ENCODE results near the gene TGFA.

TGFA gene

DNA sequence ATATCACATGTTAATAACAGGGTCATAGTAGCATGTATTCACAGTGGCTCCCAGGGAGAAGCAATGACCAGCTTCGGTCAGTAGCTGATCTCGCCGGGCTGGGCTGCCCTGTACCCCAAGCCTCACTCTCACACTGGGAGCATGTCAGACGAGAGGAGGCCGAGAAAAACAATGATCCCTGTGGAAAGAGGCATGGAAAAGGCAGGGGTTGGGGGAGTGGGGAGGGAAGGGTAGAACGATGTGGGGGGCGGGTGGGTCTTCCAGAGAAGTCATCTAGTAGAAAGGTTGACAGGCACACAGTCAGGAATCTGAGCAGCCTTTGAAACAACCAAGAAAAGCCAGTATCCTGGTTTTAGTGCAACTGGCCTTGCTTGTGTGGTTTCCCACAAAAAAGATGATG, 25.4 kb downstream of the TGFA start:
- Histone ChIP-seq H3K27me3 (ENCODE audit: control insufficient read depth in 5 of 5, insufficient read depth in 4 of 5, low read length in 5 of 5) (peaks cover 0 to 3% (median 0%) of the 10 kb centered on the region in 5 donors), H3K27ac (ENCODE audit: low read depth, low read length) (no peak overlapping the region), H3K36me3 (ENCODE audit: control insufficient read depth in 5 of 5, insufficient read depth in 5 of 5, low read length in 5 of 5) (no peaks in the 10 kb centered on the region), H3K4me3 (ENCODE audit: low read depth in 1 of 5, low read length in 5 of 5) (no peak overlapping the region), H3K9me3 (ENCODE audit: control insufficient read depth in 5 of 5, low read length in 5 of 5) (no peaks in the 10 kb centered on the region), H3K9ac (ENCODE audit: low read length in 5 of 5) (no peak overlapping the region), H3K4me1 (ENCODE audit: control insufficient read depth in 5 of 5, insufficient read depth in 5 of 5, low read length in 5 of 5) (peaks cover 0 to 18% (median 4%) of the 10 kb centered on the region in 5 donors)

GRCh38 chr2:70527447-70528080, 26.1 kb downstream of the TGFA start:
- Histone ChIP-seq H3K36me3 (ENCODE audit: control insufficient read depth in 5 of 5, insufficient read depth in 5 of 5, low read length in 5 of 5) (no peaks in the 10 kb centered on the region), H3K9ac (ENCODE audit: low read length in 5 of 5) (no peak overlapping the region), H3K27ac (ENCODE audit: low read depth, low read length) (no peak overlapping the region), H3K4me1 (ENCODE audit: control insufficient read depth in 5 of 5, insufficient read depth in 5 of 5, low read length in 5 of 5) (peaks cover 0 to 18% (median 4%) of the 10 kb centered on the region in 5 donors), H3K9me3 (ENCODE audit: control insufficient read depth in 5 of 5, low read length in 5 of 5) (no peaks in the 10 kb centered on the region), H3K27me3 (ENCODE audit: control insufficient read depth in 5 of 5, insufficient read depth in 4 of 5, low read length in 5 of 5) (peaks cover 0 to 3% (median 0%) of the 10 kb centered on the region in 5 donors), H3K4me3 (ENCODE audit: low read depth in 1 of 5, low read length in 5 of 5) (no peak overlapping the region)

DNA sequence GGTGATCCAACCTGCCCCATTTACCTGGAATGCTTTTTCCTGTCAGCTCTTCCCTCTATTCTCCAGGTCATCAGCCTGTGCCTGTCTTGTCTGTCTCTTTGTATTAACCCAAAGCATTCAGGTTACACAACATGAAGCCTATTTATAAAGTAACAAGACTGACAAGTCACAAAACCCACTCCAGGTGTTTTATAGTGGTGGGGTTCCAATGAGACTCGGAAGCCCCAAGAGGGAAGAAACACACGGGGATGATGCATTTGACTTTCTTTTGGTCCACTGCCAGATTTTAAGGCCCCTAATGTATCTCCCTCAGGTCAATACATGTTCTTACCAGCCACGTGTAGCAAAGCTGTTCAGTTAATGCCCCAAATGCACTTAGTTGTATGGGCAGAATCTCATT, 27.5 kb downstream of the TGFA start:
- peaks cover 0 to 3% (median 0%) of the 10 kb centered on the region in 5 donors for H3K27me3 ChIP-seq (ENCODE audit: control insufficient read depth in 5 of 5, insufficient read depth in 4 of 5, low read length in 5 of 5)
- no peak overlapping the region for H3K9ac ChIP-seq (ENCODE audit: low read length in 5 of 5)
- H3K4me1 ChIP-seq (ENCODE audit: control insufficient read depth in 5 of 5, insufficient read depth in 5 of 5, low read length in 5 of 5) = peaks cover 0 to 18% (median 4%) of the 10 kb centered on the region in 5 donors
- H3K36me3 ChIP-seq (ENCODE audit: control insufficient read depth in 5 of 5, insufficient read depth in 5 of 5, low read length in 5 of 5) = no peaks in the 10 kb centered on the region
- no peaks in the 10 kb centered on the region for H3K9me3 ChIP-seq (ENCODE audit: control insufficient read depth in 5 of 5, low read length in 5 of 5)
- H3K4me3 ChIP-seq (ENCODE audit: low read depth in 1 of 5, low read length in 5 of 5) = no peak overlapping the region
- H3K27ac ChIP-seq (ENCODE audit: low read depth, low read length) = no peak overlapping the region

DNA sequence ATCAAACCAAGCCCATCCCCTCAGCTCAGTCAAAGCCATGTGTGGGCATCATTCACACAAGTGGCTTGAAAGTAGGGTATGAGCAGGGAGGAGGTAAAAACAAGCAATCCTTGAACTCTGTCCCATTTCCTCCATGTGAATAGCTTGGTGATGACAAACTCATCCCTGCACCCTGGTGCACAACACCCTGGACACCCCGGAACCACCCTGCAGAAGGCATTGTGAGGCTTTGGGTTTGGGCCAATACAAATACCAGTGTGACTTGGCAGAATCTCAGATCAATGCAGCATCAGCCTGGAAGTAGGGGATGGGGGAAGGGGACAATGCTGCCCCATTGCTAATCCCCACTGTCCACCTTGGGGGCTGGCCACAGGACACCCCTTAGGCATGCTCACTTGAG, 28.6 kb downstream of the TGFA start:
- H3K36me3 ChIP-seq (ENCODE audit: control insufficient read depth in 5 of 5, insufficient read depth in 5 of 5, low read length in 5 of 5) = no peaks in the 10 kb centered on the region
- H3K4me3 ChIP-seq (ENCODE audit: low read depth in 1 of 5, low read length in 5 of 5) = no peak overlapping the region
- no peaks in the 10 kb centered on the region for H3K9me3 ChIP-seq (ENCODE audit: control insufficient read depth in 5 of 5, low read length in 5 of 5)
- no peak overlapping the region for H3K9ac ChIP-seq (ENCODE audit: low read length in 5 of 5)
- H3K27me3 ChIP-seq (ENCODE audit: control insufficient read depth in 5 of 5, insufficient read depth in 4 of 5, low read length in 5 of 5) = peaks cover 0 to 3% (median 0%) of the 10 kb centered on the region in 5 donors
- H3K27ac ChIP-seq (ENCODE audit: low read depth, low read length) = no peak overlapping the region
- peaks cover 0 to 18% (median 4%) of the 10 kb centered on the region in 5 donors for H3K4me1 ChIP-seq (ENCODE audit: control insufficient read depth in 5 of 5, insufficient read depth in 5 of 5, low read length in 5 of 5)

DNA sequence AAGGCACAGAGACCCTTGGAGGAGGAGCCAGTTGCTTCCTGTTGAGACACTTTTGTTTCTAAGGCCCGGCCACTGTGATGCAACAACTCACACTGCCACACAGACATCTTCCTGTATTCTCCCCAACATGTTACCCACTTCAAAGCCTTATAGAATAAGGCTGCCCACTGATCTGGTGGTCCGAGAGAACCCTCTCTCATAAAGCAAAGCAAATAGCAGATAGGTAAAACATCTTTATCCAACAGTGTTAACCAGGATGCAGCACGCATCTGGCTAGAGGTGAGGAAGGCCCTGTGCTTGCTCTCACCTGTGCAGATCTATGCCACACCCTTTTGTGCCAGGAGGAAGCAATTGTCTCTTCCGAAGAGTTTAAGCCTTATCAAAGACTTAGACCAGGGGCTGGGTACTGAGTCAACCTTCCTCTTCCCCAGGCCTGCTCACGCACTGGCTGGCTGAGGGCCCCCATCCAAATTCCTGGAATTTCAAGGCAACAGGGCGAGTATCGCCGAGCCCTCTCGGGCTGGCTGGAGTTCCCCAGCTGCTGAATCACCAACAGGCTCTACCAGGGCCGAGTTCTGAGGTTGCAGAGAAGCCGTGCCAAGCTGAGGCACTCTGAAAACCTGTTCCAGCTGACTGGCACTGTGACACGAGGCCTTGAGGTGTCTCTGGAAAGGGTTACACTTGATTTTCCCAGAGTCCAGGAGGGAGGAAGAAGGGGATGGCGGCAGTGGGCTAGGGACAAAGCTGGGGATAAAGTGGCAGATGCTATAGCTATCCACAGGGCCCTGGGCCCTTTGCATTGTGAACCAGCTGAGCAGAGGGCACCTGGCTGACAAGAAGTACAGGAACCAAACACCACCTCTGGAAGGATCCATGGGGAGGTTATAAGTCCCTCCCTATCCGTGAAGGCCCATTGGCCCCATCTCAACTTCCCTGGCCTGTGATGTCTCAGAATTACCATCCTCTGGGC, 29.3 kb downstream of the TGFA start:
- H3K27ac ChIP-seq (ENCODE audit: low read depth, low read length) = no peak overlapping the region
- no peaks in the 10 kb centered on the region for H3K36me3 ChIP-seq (ENCODE audit: control insufficient read depth in 5 of 5, insufficient read depth in 5 of 5, low read length in 5 of 5)
- no peak overlapping the region for H3K9ac ChIP-seq (ENCODE audit: low read length in 5 of 5)
- no peaks in the 10 kb centered on the region for H3K9me3 ChIP-seq (ENCODE audit: control insufficient read depth in 5 of 5, low read length in 5 of 5)
- H3K27me3 ChIP-seq (ENCODE audit: control insufficient read depth in 5 of 5, insufficient read depth in 4 of 5, low read length in 5 of 5) = peaks cover 0 to 3% (median 0%) of the 10 kb centered on the region in 5 donors
- no peak overlapping the region for H3K4me3 ChIP-seq (ENCODE audit: low read depth in 1 of 5, low read length in 5 of 5)
- peaks cover 0 to 18% (median 4%) of the 10 kb centered on the region in 5 donors for H3K4me1 ChIP-seq (ENCODE audit: control insufficient read depth in 5 of 5, insufficient read depth in 5 of 5, low read length in 5 of 5)

DNA sequence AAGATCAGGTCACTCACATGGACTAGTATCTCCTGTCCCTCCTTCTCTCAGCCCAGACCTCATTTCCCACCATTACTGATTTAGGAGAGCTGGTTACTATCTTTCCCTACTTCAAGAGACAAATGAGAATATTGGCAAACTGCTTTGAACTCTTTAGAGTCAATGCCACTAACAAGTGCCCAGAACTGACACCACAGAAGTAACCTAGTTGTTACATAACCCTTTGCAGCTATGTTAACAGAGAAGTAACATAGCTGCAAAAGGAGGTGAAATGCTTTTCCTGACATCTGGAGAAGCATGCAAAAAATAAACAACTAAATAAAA, 30.0 kb downstream of the TGFA start:
- Histone ChIP-seq H3K27me3 (ENCODE audit: control insufficient read depth in 5 of 5, insufficient read depth in 4 of 5, low read length in 5 of 5) (peaks cover 0 to under 1% (median 0%) of the 10 kb centered on the region in 5 donors), H3K9ac (ENCODE audit: low read length in 5 of 5) (no peak overlapping the region), H3K36me3 (ENCODE audit: control insufficient read depth in 5 of 5, insufficient read depth in 5 of 5, low read length in 5 of 5) (no peaks in the 10 kb centered on the region), H3K27ac (ENCODE audit: low read depth, low read length) (no peak overlapping the region), H3K4me1 (ENCODE audit: control insufficient read depth in 5 of 5, insufficient read depth in 5 of 5, low read length in 5 of 5) (peaks cover 0 to 18% (median 4%) of the 10 kb centered on the region in 5 donors), H3K4me3 (ENCODE audit: low read depth in 1 of 5, low read length in 5 of 5) (no peak overlapping the region), H3K9me3 (ENCODE audit: control insufficient read depth in 5 of 5, low read length in 5 of 5) (no peaks in the 10 kb centered on the region)

GRCh38 chr2:70522627-70523026, 31.0 kb downstream of the TGFA start:
- Histone ChIP-seq H3K4me3 (ENCODE audit: low read depth in 1 of 5, low read length in 5 of 5) (no peak overlapping the region), H3K4me1 (ENCODE audit: control insufficient read depth in 5 of 5, insufficient read depth in 5 of 5, low read length in 5 of 5) (peaks cover 0 to 18% (median 4%) of the 10 kb centered on the region in 5 donors), H3K9ac (ENCODE audit: low read length in 5 of 5) (no peak overlapping the region), H3K27ac (ENCODE audit: low read depth, low read length) (no peak overlapping the region), H3K27me3 (ENCODE audit: control insufficient read depth in 5 of 5, insufficient read depth in 4 of 5, low read length in 5 of 5) (peaks cover 0 to 4% (median 0%) of the 10 kb centered on the region in 5 donors), H3K9me3 (ENCODE audit: control insufficient read depth in 5 of 5, low read length in 5 of 5) (no peaks in the 10 kb centered on the region), H3K36me3 (ENCODE audit: control insufficient read depth in 5 of 5, insufficient read depth in 5 of 5, low read length in 5 of 5) (no peaks in the 10 kb centered on the region)

GRCh38 chr2:70520825-70521224, 32.8 kb downstream of the TGFA start:
- H3K9me3 ChIP-seq (ENCODE audit: control insufficient read depth in 5 of 5, low read length in 5 of 5) = no peaks in the 10 kb centered on the region
- no peak overlapping the region for H3K9ac ChIP-seq (ENCODE audit: low read length in 5 of 5)
- H3K27me3 ChIP-seq (ENCODE audit: control insufficient read depth in 5 of 5, insufficient read depth in 4 of 5, low read length in 5 of 5) = peaks cover 0 to 4% (median 0%) of the 10 kb centered on the region in 5 donors
- H3K36me3 ChIP-seq (ENCODE audit: control insufficient read depth in 5 of 5, insufficient read depth in 5 of 5, low read length in 5 of 5) = no peaks in the 10 kb centered on the region
- H3K4me1 ChIP-seq (ENCODE audit: control insufficient read depth in 5 of 5, insufficient read depth in 5 of 5, low read length in 5 of 5) = peaks cover 0 to 23% (median 4%) of the 10 kb centered on the region in 5 donors
- H3K4me3 ChIP-seq (ENCODE audit: low read depth in 1 of 5, low read length in 5 of 5) = no peak overlapping the region
- H3K27ac ChIP-seq (ENCODE audit: low read depth, low read length) = no peak overlapping the region

DNA sequence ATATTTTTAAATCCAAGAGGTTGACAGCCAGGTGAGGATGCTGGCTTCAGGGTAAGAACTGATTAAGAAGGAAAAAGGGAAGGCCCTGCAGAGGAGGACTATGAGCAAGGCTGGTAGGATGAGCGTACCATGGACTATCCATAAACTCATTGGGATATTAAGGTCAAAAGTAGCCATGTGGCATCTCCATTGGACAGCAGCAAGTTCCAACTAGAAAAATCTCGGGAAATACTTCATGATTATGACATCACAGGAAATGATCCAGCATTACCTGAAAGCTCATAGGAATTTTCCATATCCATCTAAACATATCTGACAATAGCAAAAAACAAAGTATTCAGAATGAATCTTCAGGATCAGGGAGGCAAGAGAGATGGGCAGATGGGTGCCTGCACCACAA, 34.2 kb downstream of the TGFA start:
- no peak overlapping the region for H3K4me3 ChIP-seq (ENCODE audit: low read depth in 1 of 5, low read length in 5 of 5)
- H3K9me3 ChIP-seq (ENCODE audit: control insufficient read depth in 5 of 5, low read length in 5 of 5) = no peaks in the 10 kb centered on the region
- peaks cover 0 to 4% (median 0%) of the 10 kb centered on the region in 5 donors for H3K27me3 ChIP-seq (ENCODE audit: control insufficient read depth in 5 of 5, insufficient read depth in 4 of 5, low read length in 5 of 5)
- H3K4me1 ChIP-seq (ENCODE audit: control insufficient read depth in 5 of 5, insufficient read depth in 5 of 5, low read length in 5 of 5) = peaks cover 0 to 15% (median 3%) of the 10 kb centered on the region in 5 donors
- H3K9ac ChIP-seq (ENCODE audit: low read length in 5 of 5) = no peak overlapping the region
- no peaks in the 10 kb centered on the region for H3K36me3 ChIP-seq (ENCODE audit: control insufficient read depth in 5 of 5, insufficient read depth in 5 of 5, low read length in 5 of 5)
- no peak overlapping the region for H3K27ac ChIP-seq (ENCODE audit: low read depth, low read length)

DNA sequence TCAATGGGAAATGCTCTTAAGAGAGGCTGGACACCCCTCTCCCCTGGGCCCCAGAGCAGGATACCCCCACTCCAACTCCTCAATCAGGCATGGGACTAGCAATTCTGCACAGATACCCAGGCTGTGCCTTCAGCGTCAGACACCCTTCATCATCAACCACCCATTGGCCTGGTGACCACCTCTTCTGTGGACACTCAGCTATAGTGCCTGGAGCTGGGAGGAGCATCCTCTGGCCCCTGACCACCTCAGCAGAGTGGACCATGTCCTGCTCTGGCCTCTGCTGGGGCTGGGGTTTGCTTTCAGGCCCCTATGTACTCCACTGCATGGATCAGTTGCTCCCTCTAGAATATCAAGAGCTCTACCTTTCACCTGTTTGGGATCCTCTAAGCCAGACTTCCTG, 35.1 kb downstream of the TGFA start:
- no peak overlapping the region for H3K9ac ChIP-seq (ENCODE audit: low read length in 5 of 5)
- H3K4me1 ChIP-seq (ENCODE audit: control insufficient read depth in 5 of 5, insufficient read depth in 5 of 5, low read length in 5 of 5) = peaks cover 0 to 6% (median 0%) of the 10 kb centered on the region in 5 donors
- H3K36me3 ChIP-seq (ENCODE audit: control insufficient read depth in 5 of 5, insufficient read depth in 5 of 5, low read length in 5 of 5) = no peaks in the 10 kb centered on the region
- H3K4me3 ChIP-seq (ENCODE audit: low read depth in 1 of 5, low read length in 5 of 5) = no peak overlapping the region
- no peak overlapping the region for H3K27ac ChIP-seq (ENCODE audit: low read depth, low read length)
- no peaks in the 10 kb centered on the region for H3K9me3 ChIP-seq (ENCODE audit: control insufficient read depth in 5 of 5, low read length in 5 of 5)
- peaks cover 0 to 4% (median 0%) of the 10 kb centered on the region in 5 donors for H3K27me3 ChIP-seq (ENCODE audit: control insufficient read depth in 5 of 5, insufficient read depth in 4 of 5, low read length in 5 of 5)
